ENCODE results near the gene CNPY3. TPM values are rescaled to one million over a fixed set of nuclear protein-coding genes. Genes with fewer than 3 reads are reported as not detected.

Gene CNPY3
- total and polyA plus RNA-seq, 8 donors: 2.2 to 45.5 (median 28.1) TPM

- DNase-seq: no peak
- intact Hi-C loops (cut with DNase I; ENCODE audit: low total_unique reads): no loop called here
- H3K27ac ChIP-seq: no peak overlapping the region
- TF ChIP-seq POLR2AphosphoS5 (IDR thresholded peaks at IDR 0.05) (no peak), POLR2A (IDR thresholded peaks at IDR 0.05) (no peak)
- no peak overlapping the region for H3K4me3 ChIP-seq
- H3K4me1 ChIP-seq: peaks cover 0 to 17% (median 8%) of the 10 kb centered on the region in 4 donors
- no peaks in the 10 kb centered on the region for H3K27me3 ChIP-seq
- H3K9me3 ChIP-seq: no peaks in the 10 kb centered on the region
- H3K36me3 ChIP-seq: peaks cover 25 to 47% (median 43%) of the 10 kb centered on the region in 4 donors
- WGBS, 5 donors: 62 to 83% (median 79%) methylated on average over 4 of the region's 4 CpGs
Measured at GRCh38 chr6:42970871-42971612, 41.8 kb downstream of the CNPY3 start.

- Histone ChIP-seq H3K9me3 (no peaks in the 10 kb centered on the region), H3K27ac (no peak overlapping the region), H3K27me3 (no peaks in the 10 kb centered on the region), H3K4me3 (no peak overlapping the region), H3K4me1 (peaks cover 0 to 25% (median 15%) of the 10 kb centered on the region in 4 donors), H3K36me3 (peaks cover 18 to 40% (median 36%) of the 10 kb centered on the region in 4 donors)
- TF ChIP-seq EP300 (IDR thresholded peaks at IDR 0.05): no peak
- TF ChIP-seq CTCF (IDR thresholded peaks at IDR 0.05): no peak
- DNase-seq: no peak
- intact Hi-C loops (cut with DNase I; ENCODE audit: low total_unique reads): no loop called here
- 79 to 95% (median 86%) methylated on average over 3 of the region's 3 CpGs for WGBS, 5 donors
Measured at GRCh38 chr6:42971746-42972327, 42.6 kb downstream of the CNPY3 start.

GRCh38 chr6:42973926-42974325 is 44.6 kb downstream of the CNPY3 start:
- no peaks in the 10 kb centered on the region for H3K27me3 ChIP-seq
- intact Hi-C loops (cut with DNase I; ENCODE audit: low total_unique reads): no loop called here
- DNase-seq: no peak
- no peak overlapping the region for H3K4me3 ChIP-seq
- no peaks in the 10 kb centered on the region for H3K9me3 ChIP-seq
- TF ChIP-seq EP300 (IDR thresholded peaks at IDR 0.05) (no peak), CTCF (IDR thresholded peaks at IDR 0.05) (no peak), POLR2A (IDR thresholded peaks at IDR 0.05) (no peak), POLR2AphosphoS5 (IDR thresholded peaks at IDR 0.05) (no peak)
- H3K36me3 ChIP-seq: peaks cover 4 to 20% (median 17%) of the 10 kb centered on the region in 4 donors
- no peak overlapping the region for H3K27ac ChIP-seq
- WGBS, 5 donors: 87 to 97% (median 91%) methylated on average over 3 of the region's 3 CpGs
- H3K4me1 ChIP-seq: peaks cover 16 to 41% (median 29%) of the 10 kb centered on the region in 4 donors

- no peak overlapping the region for H3K4me3 ChIP-seq
- peaks cover 0 to 11% (median 9%) of the 10 kb centered on the region in 4 donors for H3K36me3 ChIP-seq
- H3K4me1 ChIP-seq: peaks cover 21 to 49% (median 37%) of the 10 kb centered on the region in 4 donors
- WGBS, 5 donors: 69 to 78% (median 75%) methylated on average over 5 of the region's 5 CpGs
- TF ChIP-seq EP300 (IDR thresholded peaks at IDR 0.05): no peak
- no peak for TF ChIP-seq CTCF (IDR thresholded peaks at IDR 0.05)
- TF ChIP-seq POLR2AphosphoS5 (IDR thresholded peaks at IDR 0.05): no peak
- no peak for TF ChIP-seq POLR2A (IDR thresholded peaks at IDR 0.05)
- H3K27ac ChIP-seq: no peak overlapping the region
- no peaks in the 10 kb centered on the region for H3K27me3 ChIP-seq
- H3K9me3 ChIP-seq: no peaks in the 10 kb centered on the region
- intact Hi-C loops (cut with DNase I; ENCODE audit: low total_unique reads): no loop called here
- DNase-seq: no peak
Measured at GRCh38 chr6:42974919-42975505, 45.7 kb downstream of the CNPY3 start.

Measured in stomach (tissue), 9 donors.